Neural progenitor cell (in vitro differentiated cells): ENCODE data around the gene ZNF385C.

ENCODE experiments used
- EZH2phosphoT487 ChIP-seq: fragments of 200-600 bp; sonication (generic); IDR thresholded peaks from 2 replicates; pipeline ENCODE4 v1.6.1; 2017; ENCODE audit warnings: antibody characterized with exemption
- TF ChIP-seq, protein P1 (sequence below): fragments of 200-600 bp; sonication (generic); IDR thresholded peaks from 2 replicates; pipeline ENCODE4 v1.5.1; 2017; ENCODE audit warnings: antibody characterized with exemption, mild to moderate bottlenecking

DNA sequence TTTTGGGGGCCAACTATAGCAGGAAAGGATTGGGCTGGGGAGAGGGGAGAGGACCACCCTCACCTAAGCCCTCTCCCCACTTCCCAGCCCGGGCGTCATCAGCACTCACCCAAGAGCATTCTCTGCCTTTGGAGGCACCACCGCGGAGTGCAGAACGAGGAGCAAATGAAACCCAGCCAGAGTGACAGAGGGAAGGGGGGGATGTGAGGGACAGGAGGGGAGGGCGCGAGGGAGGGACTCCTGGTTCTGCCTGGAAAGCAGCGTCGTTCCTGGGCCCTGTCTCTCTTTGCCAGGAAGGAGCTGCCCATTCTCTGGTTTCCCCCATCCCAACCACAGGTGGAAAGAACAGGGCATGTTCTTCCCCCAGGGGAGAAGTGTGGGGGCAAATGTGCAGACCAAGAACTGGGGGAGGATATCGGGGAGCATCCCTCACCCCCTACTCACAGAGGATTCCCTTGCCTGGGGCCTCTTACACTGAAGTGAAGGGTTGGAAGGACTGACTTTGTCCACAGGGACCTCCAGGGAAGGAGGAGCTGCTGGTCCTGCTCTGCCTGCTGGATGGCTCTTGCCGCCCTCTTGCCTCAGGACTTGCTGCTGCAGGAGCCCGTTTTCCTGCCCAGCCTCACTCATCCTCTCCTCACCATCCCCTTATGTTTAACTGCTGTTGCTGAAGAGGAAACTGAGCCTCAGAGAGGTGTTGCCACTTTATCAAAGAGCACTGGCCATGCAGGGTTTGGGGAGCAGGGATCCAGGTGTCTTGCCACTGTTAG, 44.4 kb downstream of the ZNF385C start:
- TF ChIP-seq, protein P1, sequence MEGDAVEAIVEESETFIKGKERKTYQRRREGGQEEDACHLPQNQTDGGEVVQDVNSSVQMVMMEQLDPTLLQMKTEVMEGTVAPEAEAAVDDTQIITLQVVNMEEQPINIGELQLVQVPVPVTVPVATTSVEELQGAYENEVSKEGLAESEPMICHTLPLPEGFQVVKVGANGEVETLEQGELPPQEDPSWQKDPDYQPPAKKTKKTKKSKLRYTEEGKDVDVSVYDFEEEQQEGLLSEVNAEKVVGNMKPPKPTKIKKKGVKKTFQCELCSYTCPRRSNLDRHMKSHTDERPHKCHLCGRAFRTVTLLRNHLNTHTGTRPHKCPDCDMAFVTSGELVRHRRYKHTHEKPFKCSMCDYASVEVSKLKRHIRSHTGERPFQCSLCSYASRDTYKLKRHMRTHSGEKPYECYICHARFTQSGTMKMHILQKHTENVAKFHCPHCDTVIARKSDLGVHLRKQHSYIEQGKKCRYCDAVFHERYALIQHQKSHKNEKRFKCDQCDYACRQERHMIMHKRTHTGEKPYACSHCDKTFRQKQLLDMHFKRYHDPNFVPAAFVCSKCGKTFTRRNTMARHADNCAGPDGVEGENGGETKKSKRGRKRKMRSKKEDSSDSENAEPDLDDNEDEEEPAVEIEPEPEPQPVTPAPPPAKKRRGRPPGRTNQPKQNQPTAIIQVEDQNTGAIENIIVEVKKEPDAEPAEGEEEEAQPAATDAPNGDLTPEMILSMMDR, result no peak
- no peak for TF ChIP-seq EZH2phosphoT487
